ENCODE measurements around the gene GTPBP6.
A peak's percentile ranks its signal among the peaks of the same experiment; 100 is the strongest.

Gene GTPBP6

DNA sequence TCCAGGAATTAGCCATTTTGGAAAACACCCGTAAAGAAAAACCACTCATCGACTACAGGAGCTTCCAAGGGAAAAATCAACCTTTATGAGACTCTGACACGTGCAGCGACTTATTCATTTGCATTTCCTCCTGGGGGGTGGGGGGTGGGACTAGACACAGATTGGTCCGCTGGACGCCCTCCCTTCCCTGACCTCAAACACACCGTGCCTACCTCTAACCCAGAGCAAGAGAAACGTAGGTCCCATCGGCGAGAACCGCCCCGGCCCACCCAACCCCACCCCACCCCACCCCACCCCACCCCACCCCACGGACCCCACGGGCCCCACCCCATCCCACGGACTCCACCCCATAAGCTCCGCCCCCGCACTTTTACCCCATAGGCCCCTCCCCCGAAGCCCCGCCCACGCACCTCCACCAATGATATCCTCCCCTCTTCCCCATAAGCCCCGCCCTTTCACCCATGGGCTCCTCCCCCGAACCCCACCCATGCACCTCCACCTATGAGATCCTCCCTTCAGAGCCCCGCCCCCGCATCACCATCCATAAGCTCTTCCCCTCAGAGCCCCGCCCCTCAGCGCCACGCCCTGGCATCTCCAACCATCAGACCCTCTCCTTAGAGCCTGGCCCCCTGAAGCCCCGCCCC is 1.1 kb downstream of the GTPBP6 start:
- peak overlapping the region; percentile 76 for H3K4me3 ChIP-seq (ENCODE audit: low read depth, low read length)
- TF ChIP-seq, protein P1, sequence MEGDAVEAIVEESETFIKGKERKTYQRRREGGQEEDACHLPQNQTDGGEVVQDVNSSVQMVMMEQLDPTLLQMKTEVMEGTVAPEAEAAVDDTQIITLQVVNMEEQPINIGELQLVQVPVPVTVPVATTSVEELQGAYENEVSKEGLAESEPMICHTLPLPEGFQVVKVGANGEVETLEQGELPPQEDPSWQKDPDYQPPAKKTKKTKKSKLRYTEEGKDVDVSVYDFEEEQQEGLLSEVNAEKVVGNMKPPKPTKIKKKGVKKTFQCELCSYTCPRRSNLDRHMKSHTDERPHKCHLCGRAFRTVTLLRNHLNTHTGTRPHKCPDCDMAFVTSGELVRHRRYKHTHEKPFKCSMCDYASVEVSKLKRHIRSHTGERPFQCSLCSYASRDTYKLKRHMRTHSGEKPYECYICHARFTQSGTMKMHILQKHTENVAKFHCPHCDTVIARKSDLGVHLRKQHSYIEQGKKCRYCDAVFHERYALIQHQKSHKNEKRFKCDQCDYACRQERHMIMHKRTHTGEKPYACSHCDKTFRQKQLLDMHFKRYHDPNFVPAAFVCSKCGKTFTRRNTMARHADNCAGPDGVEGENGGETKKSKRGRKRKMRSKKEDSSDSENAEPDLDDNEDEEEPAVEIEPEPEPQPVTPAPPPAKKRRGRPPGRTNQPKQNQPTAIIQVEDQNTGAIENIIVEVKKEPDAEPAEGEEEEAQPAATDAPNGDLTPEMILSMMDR (IDR thresholded peaks at IDR 0.05; ENCODE audit: low read depth, low read length): no peak

DNA sequence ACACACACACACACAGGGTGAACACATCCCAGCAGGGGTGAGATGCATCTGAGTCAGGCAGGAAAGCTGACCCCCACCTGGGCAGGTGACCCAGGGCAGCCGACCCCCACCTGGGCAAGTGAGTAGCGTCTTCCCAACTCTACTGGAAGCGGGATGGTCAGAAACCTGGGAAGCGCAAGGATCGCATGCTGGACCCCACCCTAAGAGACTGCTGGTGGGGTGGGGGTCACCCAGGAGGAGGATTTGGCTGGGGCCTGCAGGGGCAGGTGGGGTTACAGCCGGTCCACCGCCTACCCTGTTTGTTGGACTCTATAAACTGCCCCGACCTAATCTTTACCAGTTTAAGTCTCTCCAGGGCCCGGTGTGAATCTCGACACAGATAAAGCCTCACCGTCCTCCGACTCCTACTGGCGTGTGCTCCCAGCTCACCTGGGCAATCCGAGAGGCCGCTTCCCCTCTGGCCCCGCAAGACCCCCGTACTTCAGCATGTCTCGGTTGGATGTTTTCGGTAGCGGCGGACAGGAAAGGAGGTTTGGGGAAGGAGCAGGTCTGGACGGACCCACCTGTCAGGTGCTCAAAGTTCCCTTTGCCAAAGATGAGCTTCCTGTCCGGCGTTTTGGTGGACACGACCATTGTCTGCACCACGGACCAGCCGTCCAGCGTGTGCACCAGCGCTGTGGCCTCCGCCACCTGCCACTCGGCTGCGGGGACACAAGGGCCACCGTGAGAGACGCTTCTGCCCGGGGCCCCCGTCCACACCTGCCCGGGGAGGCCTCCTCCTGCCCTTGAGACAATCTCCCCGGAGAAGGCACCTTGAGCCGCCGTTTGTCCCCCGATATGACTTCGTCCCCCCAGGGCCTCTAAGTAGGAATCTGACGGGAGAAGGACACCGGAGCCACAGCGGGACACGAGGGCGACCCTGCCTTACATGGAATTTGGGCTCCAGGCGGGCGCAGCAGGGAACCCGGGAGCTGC is 2.0 kb downstream of the GTPBP6 start:
- TF ChIP-seq, protein P1 (IDR thresholded peaks at IDR 0.05; ENCODE audit: low read depth, low read length): no peak
- no peak overlapping the region for H3K4me3 ChIP-seq (ENCODE audit: low read depth, low read length)

DNA sequence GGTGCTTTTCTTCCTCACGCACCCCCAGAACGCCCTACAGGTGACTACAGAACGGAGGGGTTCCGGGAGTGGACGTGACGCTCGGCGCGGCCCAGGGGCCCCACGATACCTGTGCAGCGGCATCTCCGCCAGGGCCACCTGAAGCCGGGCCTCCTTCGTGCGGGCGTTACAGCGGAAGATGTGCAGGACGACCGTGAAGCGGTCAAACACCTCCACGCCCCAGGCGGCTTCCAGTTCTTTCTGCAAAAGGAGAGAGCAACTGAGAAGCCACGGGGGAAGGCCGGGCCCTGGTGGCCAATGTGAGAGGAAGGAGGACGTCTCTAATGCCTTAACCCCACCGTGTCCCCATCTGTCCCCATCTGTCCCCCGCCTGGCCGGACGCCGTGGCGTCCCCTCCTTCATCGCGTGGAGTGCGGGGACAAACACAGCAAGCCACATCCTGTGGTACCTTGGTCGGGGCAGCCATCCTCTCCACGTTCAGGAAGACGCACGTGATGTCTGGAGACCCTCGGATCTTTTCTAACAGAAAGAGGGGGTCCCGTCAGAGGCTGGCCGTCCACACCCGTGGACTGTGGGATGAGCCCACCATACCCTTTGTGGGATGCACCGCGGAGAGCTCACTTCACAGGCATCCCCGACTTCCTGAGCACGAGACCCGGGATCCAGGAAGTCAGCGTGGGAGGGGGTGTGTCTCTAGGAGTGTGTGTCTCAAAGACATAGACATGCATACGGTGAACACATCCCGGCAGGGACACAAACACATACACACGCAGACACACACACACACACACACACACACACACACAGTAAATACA is 3.6 kb downstream of the GTPBP6 start:
- no peak overlapping the region for H3K4me3 ChIP-seq (ENCODE audit: low read depth, low read length)
- TF ChIP-seq, protein P1 (IDR thresholded peaks at IDR 0.05; ENCODE audit: low read depth, low read length): no peak

DNA sequence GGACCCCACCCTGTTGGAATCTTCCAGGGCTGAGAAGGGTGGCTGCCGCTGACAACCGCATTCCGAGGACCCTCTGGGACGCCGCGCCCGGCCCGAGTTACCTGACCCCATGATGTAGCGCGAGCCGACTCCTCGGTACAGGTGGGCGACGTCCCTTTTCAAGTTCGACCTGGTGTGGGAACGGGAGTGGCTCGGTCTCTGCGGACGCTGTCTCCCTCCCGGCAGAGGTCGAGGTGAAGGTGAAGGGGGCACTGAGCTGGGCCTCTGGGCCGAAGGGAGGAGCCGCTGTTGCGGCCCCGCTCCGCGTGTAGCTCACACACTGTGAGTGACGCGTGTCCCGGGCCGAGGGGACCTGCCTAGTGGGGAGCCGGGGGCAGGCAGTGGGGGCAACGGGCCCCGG is 4.5 kb downstream of the GTPBP6 start:
- TF ChIP-seq, protein P1 (IDR thresholded peaks at IDR 0.05; ENCODE audit: low read depth, low read length): no peak
- no peak overlapping the region for H3K4me3 ChIP-seq (ENCODE audit: low read depth, low read length)

DNA sequence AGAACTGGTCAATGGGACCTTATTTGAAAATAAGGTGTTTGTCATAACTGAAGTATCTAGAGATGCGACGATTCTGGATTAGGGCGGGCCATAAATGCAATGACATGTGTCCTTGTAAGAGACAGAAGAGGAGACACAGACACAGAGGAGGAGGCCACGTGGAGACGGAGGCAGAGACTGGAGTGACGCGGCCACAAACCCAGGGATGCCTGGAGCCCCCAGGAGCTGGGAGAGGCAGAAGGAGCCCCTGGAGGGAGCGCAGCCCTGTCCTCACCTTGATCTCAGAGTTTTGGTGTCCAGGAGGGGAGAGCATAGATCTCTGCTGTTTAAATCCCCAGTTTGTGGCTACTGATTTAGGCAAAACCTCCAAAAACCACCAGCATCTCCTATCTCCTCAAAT is 5.0 kb downstream of the GTPBP6 start:
- TF ChIP-seq, protein P1 (IDR thresholded peaks at IDR 0.05; ENCODE audit: low read depth, low read length): no peak

DNA sequence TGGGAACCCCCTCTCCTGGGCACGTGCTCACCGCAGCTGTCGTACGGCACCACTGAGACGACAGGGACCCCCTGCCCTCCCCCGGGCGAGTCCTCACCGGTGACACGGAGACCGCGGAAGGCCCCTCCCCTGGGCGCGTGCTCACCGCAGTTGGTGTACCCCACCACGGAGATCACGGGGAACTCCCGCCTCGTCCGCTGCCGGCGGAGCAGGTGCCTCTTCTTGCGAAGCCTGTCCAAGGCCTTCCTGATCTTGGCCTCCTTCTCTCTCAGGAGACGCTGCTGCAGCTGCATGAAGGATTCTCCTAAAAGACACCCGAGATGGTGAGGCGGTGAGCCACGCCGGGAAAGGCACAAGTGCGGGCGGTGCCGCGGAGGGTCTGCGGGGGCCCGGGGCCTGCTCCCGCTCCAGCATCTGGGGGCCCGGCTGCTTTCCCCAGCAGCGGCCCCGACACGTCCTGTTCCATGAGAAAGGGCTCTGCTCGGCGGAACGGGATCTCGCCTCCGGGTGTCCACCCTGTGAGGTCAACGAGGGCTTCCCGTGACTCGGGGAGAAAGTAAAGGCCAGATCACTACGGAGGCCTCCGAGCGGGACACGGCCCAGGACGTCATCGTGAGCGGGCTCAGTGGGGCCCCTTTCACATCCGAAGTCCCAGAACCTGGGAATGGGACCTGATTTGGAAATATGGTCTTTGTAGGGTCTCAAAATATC is 5.8 kb downstream of the GTPBP6 start:
- TF ChIP-seq, protein P1 (IDR thresholded peaks at IDR 0.05; ENCODE audit: low read depth, low read length): no peak
- H3K4me3 ChIP-seq (ENCODE audit: low read depth, low read length): no peak overlapping the region

More for the DNA sequence above, 5.0 kb downstream of the GTPBP6 start:
- H3K4me3 ChIP-seq (ENCODE audit: low read depth, low read length): no peak overlapping the region

Measured in WI38 (cell line).